ENCODE measurements around the gene SORCS2.

The SORCS2 gene

GRCh38 chr4:7761720-7762119, 569.4 kb downstream of the SORCS2 start:
- peak; percentile 14 for DNase-seq

- DNase-seq, result no peak
Measured at GRCh38 chr4:7762376-7763030, 570.2 kb downstream of the SORCS2 start.

- DNase-seq, result no peak
Measured at GRCh38 chr4:7763106-7763505, 570.8 kb downstream of the SORCS2 start.

GRCh38 chr4:7763788-7764187, 571.5 kb downstream of the SORCS2 start:
- DNase-seq, result no peak

- DNase-seq, result no peak
Measured at GRCh38 chr4:7764466-7764865, 572.1 kb downstream of the SORCS2 start.

- DNase-seq, result no peak
Measured at GRCh38 chr4:7765666-7766065, 573.3 kb downstream of the SORCS2 start.

- no peak for DNase-seq
Measured at GRCh38 chr4:7766086-7766485, 573.7 kb downstream of the SORCS2 start.

GRCh38 chr4:7766661-7767345, 574.5 kb downstream of the SORCS2 start:
- DNase-seq, result no peak

- DNase-seq, result no peak
Measured at GRCh38 chr4:7767526-7767925, 575.2 kb downstream of the SORCS2 start.

- no peak for DNase-seq
Measured at GRCh38 chr4:7767966-7768365, 575.6 kb downstream of the SORCS2 start.

- no peak for DNase-seq
Measured at GRCh38 chr4:7768736-7769135, 576.4 kb downstream of the SORCS2 start.

GRCh38 chr4:7769396-7770223, 577.3 kb downstream of the SORCS2 start:
- DNase-seq, result no peak

- DNase-seq, result no peak
Measured at GRCh38 chr4:7770224-7771050, 578.1 kb downstream of the SORCS2 start.

- DNase-seq, result no peak
Measured at GRCh38 chr4:7771056-7771455, 578.7 kb downstream of the SORCS2 start.

GRCh38 chr4:7771541-7772507, 579.5 kb downstream of the SORCS2 start:
- DNase-seq, result no peak

- DNase-seq, result no peak
Measured at GRCh38 chr4:7772711-7773385, 580.5 kb downstream of the SORCS2 start.

GRCh38 chr4:7773401-7774180, 581.3 kb downstream of the SORCS2 start:
- DNase-seq, result no peak

- no peak for DNase-seq
Measured at GRCh38 chr4:7774301-7775294, 582.3 kb downstream of the SORCS2 start.

GRCh38 chr4:7775396-7775795, 583.1 kb downstream of the SORCS2 start:
- no peak for DNase-seq

All from effector CD4-positive, alpha-beta T cell (primary cell).